DOHH2 (cell line): Measurements from ENCODE around the gene SEC23B.

Source experiments
- H3F3A ChIP-seq: fragments of 200-600 bp; sonication (generic), shearing (Covaris generic); 2 replicates; pipeline ENCODE4 v1.6.0; 2016; ENCODE audit warnings: antibody characterized with exemption, mild to moderate bottlenecking; ENCODE audit not compliant: control insufficient read depth, insufficient read depth
- H3K27ac ChIP-seq: fragments of 200-600 bp; sonication (generic); 2 replicates; pipeline ENCODE4 v1.5.1; 2014; ENCODE audit warnings: low read depth, mild to moderate bottlenecking, low read length, moderate library complexity
- H3K27me3 ChIP-seq: fragments of 200-600 bp; sonication (generic); 2 replicates; pipeline ENCODE4 v1.6.1; 2014; ENCODE audit warnings: mild to moderate bottlenecking, low read length, mixed read lengths; ENCODE audit not compliant: control insufficient read depth
- H3K36me3 ChIP-seq: fragments of 200-600 bp; sonication (generic); 2 replicates; pipeline ENCODE4 v1.6.1; 2014; ENCODE audit warnings: mild to moderate bottlenecking, low read length, moderate library complexity, mixed read lengths; ENCODE audit not compliant: control insufficient read depth
- H3K4me1 ChIP-seq: fragments of 200-600 bp; sonication (generic); 2 replicates; pipeline ENCODE4 v1.6.1; 2014; ENCODE audit warnings: mild to moderate bottlenecking, low read length, mixed read lengths; ENCODE audit not compliant: control insufficient read depth
- H3K4me2 ChIP-seq: fragments of 200-600 bp; sonication (generic); 2 replicates; pipeline ENCODE4 v1.6.0; 2014; ENCODE audit warnings: mild to moderate bottlenecking, low read length, moderate library complexity
- H3K4me3 ChIP-seq: fragments of 200-600 bp; sonication (generic); 2 replicates; pipeline ENCODE4 v1.5.1; 2014; ENCODE audit warnings: mild to moderate bottlenecking, low read length, mixed read lengths
- H3K79me2 ChIP-seq: fragments of 200-600 bp; sonication (generic); 2 replicates; pipeline ENCODE4 v1.6.1; 2014; ENCODE audit warnings: mild to moderate bottlenecking, low read length, mixed read lengths; ENCODE audit not compliant: control insufficient read depth
- H3K9me2 ChIP-seq: fragments of 200-600 bp; sonication (generic); replicated peaks from 2 replicates; pipeline ENCODE4 v1.6.1; 2014; ENCODE audit warnings: mild to moderate bottlenecking, low read length, mixed read lengths; ENCODE audit not compliant: control insufficient read depth
- H3K9me3 ChIP-seq: fragments of 200-600 bp; sonication (generic); 2 replicates; pipeline ENCODE4 v1.6.1; 2014; ENCODE audit warnings: antibody characterized with exemption, low read length, mixed read lengths; ENCODE audit not compliant: control insufficient read depth, insufficient read depth
- H4K20me1 ChIP-seq: fragments of 200-600 bp; sonication (generic); 2 replicates; pipeline ENCODE4 v1.6.0; 2014; ENCODE audit warnings: low read depth, mild to moderate bottlenecking, antibody characterized with exemption, low read length, moderate library complexity; ENCODE audit not compliant: control insufficient read depth, insufficient read depth
- CTCF ChIP-seq: fragments of 200-600 bp; sonication (generic); IDR thresholded peaks from one replicate; pipeline ENCODE4 v1.5.1; 2014; ENCODE audit warnings: antibody characterized with exemption, mild to moderate bottlenecking, low read depth, low read length; ENCODE audit not compliant: poor library complexity, severe bottlenecking
- EZH2phosphoT487 ChIP-seq: fragments of 200-600 bp; sonication (generic); IDR thresholded peaks from 2 replicates; pipeline ENCODE4 v1.6.1; 2017; ENCODE audit warnings: borderline replicate concordance, mild to moderate bottlenecking, antibody characterized with exemption, low read length, moderate library complexity, mixed read lengths

The SEC23B gene

GRCh38 chr20:18527339-18527738 is 19.6 kb downstream of the SEC23B start:
- Histone ChIP-seq H3K9me2 (no peaks in the 10 kb centered on the region), H3K27ac (no peak overlapping the region), H3K36me3 (peaks cover 76% of the 10 kb centered on the region)

GRCh38 chr20:18527836-18528235 is 20.1 kb downstream of the SEC23B start:
- Histone ChIP-seq H3K36me3 (peaks cover 81% of the 10 kb centered on the region), H3K4me2 (no peak overlapping the region), H3K79me2 (no peaks in the 10 kb centered on the region), H3F3A (no peaks in the 10 kb centered on the region), H3K27ac (no peak overlapping the region), H3K4me3 (no peak overlapping the region), H3K9me3 (no peaks in the 10 kb centered on the region), H3K4me1 (no peaks in the 10 kb centered on the region), H3K9me2 (no peaks in the 10 kb centered on the region), H4K20me1 (no peaks in the 10 kb centered on the region), H3K27me3 (no peaks in the 10 kb centered on the region)
- no peak for TF ChIP-seq EZH2phosphoT487

More at GRCh38 chr20:18527339-18527738, 19.6 kb downstream of the SEC23B start:
- H3K4me2 ChIP-seq: no peak overlapping the region
- no peaks in the 10 kb centered on the region for H3K4me1 ChIP-seq
- TF ChIP-seq EZH2phosphoT487 (no peak), CTCF (no peak)
- no peaks in the 10 kb centered on the region for H3F3A ChIP-seq
- no peaks in the 10 kb centered on the region for H4K20me1 ChIP-seq
- H3K79me2 ChIP-seq: no peaks in the 10 kb centered on the region
- no peaks in the 10 kb centered on the region for H3K27me3 ChIP-seq
- H3K9me3 ChIP-seq: no peaks in the 10 kb centered on the region
- no peak overlapping the region for H3K4me3 ChIP-seq

GRCh38 chr20:18529041-18529440 is 21.3 kb downstream of the SEC23B start:
- Histone ChIP-seq H3K9me3 (no peaks in the 10 kb centered on the region), H3K4me3 (no peak overlapping the region), H3K27me3 (no peaks in the 10 kb centered on the region), H3K79me2 (no peaks in the 10 kb centered on the region), H3K9me2 (no peaks in the 10 kb centered on the region), H3F3A (no peaks in the 10 kb centered on the region), H4K20me1 (no peaks in the 10 kb centered on the region), H3K27ac (no peak overlapping the region), H3K36me3 (peaks cover 93% of the 10 kb centered on the region), H3K4me1 (no peaks in the 10 kb centered on the region), H3K4me2 (no peak overlapping the region)
- TF ChIP-seq EZH2phosphoT487 (no peak), CTCF (no peak)

- no peaks in the 10 kb centered on the region for H4K20me1 ChIP-seq
- H3K9me2 ChIP-seq: no peaks in the 10 kb centered on the region
- no peak overlapping the region for H3K4me2 ChIP-seq
- TF ChIP-seq CTCF: no peak
- no peak for TF ChIP-seq EZH2phosphoT487
- H3K79me2 ChIP-seq: no peaks in the 10 kb centered on the region
- H3K27ac ChIP-seq: no peak overlapping the region
- no peaks in the 10 kb centered on the region for H3K4me1 ChIP-seq
- H3K36me3 ChIP-seq: peaks cover 76% of the 10 kb centered on the region
- no peak overlapping the region for H3K4me3 ChIP-seq
- no peaks in the 10 kb centered on the region for H3K27me3 ChIP-seq
- H3F3A ChIP-seq: no peaks in the 10 kb centered on the region
- H3K9me3 ChIP-seq: no peaks in the 10 kb centered on the region
Measured at GRCh38 chr20:18532626-18533025, 24.9 kb downstream of the SEC23B start.
